HCT116 (cell line): ENCODE results near the gene CCM2.

ENCODE experiments used
- CBX3 ChIP-seq: IDR thresholded peaks from 2 replicates; pipeline ENCODE4 v1.6.1; 2012; ENCODE audit warnings: low read depth
- CTCF ChIP-seq, 3 experiments: fragments of 200-600 bp in 1 of 3; sonication (generic) in 1 of 3; IDR thresholded peaks in 2 of 3; conservative IDR thresholded peaks in 1 of 3; 2 replicates each; pipeline ENCODE4 v1.5.1; 2012 to 2017; ENCODE audit warnings: low read depth in 2 of 3, low read length in 2 of 3, antibody characterized with exemption in 1 of 3, borderline replicate concordance in 1 of 3, control low read depth in 1 of 3, mild to moderate bottlenecking in 1 of 3, mixed read lengths in 1 of 3, mixed run types in 1 of 3, moderate library complexity in 1 of 3; ENCODE audit not compliant: insufficient read depth in 1 of 3
- EGR1 ChIP-seq: IDR thresholded peaks from 2 replicates; pipeline ENCODE4 v1.6.1; 2012; ENCODE audit warnings: low read depth
- EZH2 ChIP-seq: fragments of 200-600 bp; sonication (generic); IDR thresholded peaks from 2 replicates; pipeline ENCODE4 v1.6.1; 2017; ENCODE audit warnings: antibody characterized with exemption, mixed run types
- FOSL1 ChIP-seq: IDR thresholded peaks from 2 replicates; pipeline ENCODE4 v1.6.1; 2012; ENCODE audit warnings: low read depth
- MAX ChIP-seq: IDR thresholded peaks from 2 replicates; pipeline ENCODE4 v1.6.1; 2012
- POLR2A ChIP-seq: IDR thresholded peaks from 2 replicates; pipeline ENCODE4 v1.7.0; 2011; ENCODE audit warnings: borderline replicate concordance; ENCODE audit not compliant: insufficient read depth, insufficient read length; ENCODE audit errors: extremely low read depth
- POLR2AphosphoS5 ChIP-seq: IDR thresholded peaks from 2 replicates; pipeline ENCODE4 v1.6.1; 2011; ENCODE audit warnings: mild to moderate bottlenecking, low read depth, low read length, moderate library complexity
- RAD21 ChIP-seq: IDR thresholded peaks from 2 replicates; pipeline ENCODE4 v1.6.1; 2012; ENCODE audit warnings: low read depth, mild to moderate bottlenecking
- SIN3A ChIP-seq: IDR thresholded peaks from 2 replicates; pipeline ENCODE4 v1.6.1; 2012; ENCODE audit warnings: low read depth
- SP1 ChIP-seq: IDR thresholded peaks from 2 replicates; pipeline ENCODE4 v1.6.1; 2012; ENCODE audit warnings: low read depth
- YY1 ChIP-seq: IDR thresholded peaks from 2 replicates; pipeline ENCODE4 v1.6.1; 2011; ENCODE audit warnings: low read length, low read depth, moderate library complexity, mild to moderate bottlenecking; ENCODE audit not compliant: insufficient replicate concordance; ENCODE audit errors: extremely low read depth

GRCh38 chr7:44975331-44976039, 24.5 kb upstream of the CCM2 start:
- TF ChIP-seq POLR2AphosphoS5 (no peak), CTCF (IDR thresholded peaks at IDR 0.05 in 2 of 3, conservative IDR thresholded peaks at IDR 0.05 in 1 of 3; ENCODE audit: borderline replicate concordance in 1 of 3, insufficient read depth in 1 of 3, low read depth in 2 of 3, low read length in 2 of 3) (no peak), FOSL1 (no peak), EZH2 (no peak), EGR1 (no peak), CBX3 (no peak), POLR2A (no peak), SIN3A (no peak), MAX (no peak), SP1 (no peak), RAD21 (no peak), YY1 (no peak)
